ENCODE results near the gene ZNF467. TPM values are rescaled to one million over a fixed set of nuclear protein-coding genes. Genes with fewer than 3 reads are reported as not detected.
A peak's percentile ranks its signal among the peaks of the same experiment; 100 is the strongest.

Gene ZNF467
- total and polyA plus RNA-seq, 2 donors (not counting 3 experiments of a cell fraction or from before 2014, with no cell fraction given), result 4.2 to 8.9 TPM

DNA sequence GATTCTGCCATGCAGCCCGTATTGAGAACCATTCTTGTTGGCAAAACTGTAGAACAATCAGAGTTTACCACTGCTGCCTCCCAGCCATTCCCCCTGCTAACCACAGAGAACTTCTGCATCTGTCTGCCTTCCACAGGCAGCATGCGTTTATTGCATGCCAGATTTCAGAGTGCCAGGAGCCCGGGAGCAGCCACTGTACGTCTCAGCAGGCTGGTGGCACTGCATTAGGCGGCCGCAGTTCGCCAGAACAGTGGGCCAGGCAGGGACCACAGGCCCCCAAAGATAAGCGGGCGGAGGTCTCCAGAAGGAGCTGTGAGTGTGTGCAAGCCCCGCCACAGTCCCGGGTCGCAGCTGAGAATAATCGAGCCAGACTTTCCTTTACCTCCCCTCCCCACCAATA, 31.8 kb downstream of the ZNF467 start:
- Histone ChIP-seq H3K27ac (ENCODE audit: insufficient read depth, low read depth, low read length) (no peak overlapping the region), H3K9ac (replicated peaks; ENCODE audit: extremely low read depth, insufficient read depth, low read length) (no peak overlapping the region), H3K9me3 (replicated peaks; ENCODE audit: control insufficient read depth, insufficient read depth, low read length) (no peaks in the 10 kb centered on the region), H3K9me1 (replicated peaks; ENCODE audit: control insufficient read depth, extremely low read depth, insufficient read depth, low read length) (no peaks in the 10 kb centered on the region), H4K20me1 (replicated peaks; ENCODE audit: control insufficient read depth, extremely low read depth, insufficient read depth, low read length) (no peaks in the 10 kb centered on the region), H2AFZ (ENCODE audit: low read depth, low read length) (peak overlapping the region; percentile 77), H3K4me2 (ENCODE audit: insufficient read depth, low read length) (peak overlapping the region; percentile 41), H3K36me3 (ENCODE audit: control insufficient read depth in 2 of 2, extremely low read depth in 1 of 2, insufficient read depth in 2 of 2, low read length in 2 of 2) (no peaks in the 10 kb centered on the region), H3K27me3 (ENCODE audit: control insufficient read depth in 2 of 2, insufficient read depth in 2 of 2, low read length in 2 of 2) (peaks cover 0 to 7% of the 10 kb centered on the region in 2 experiments), H3K79me2 (ENCODE audit: control insufficient read depth, insufficient read depth, low read length) (no peaks in the 10 kb centered on the region), H3K4me3 (replicated peaks in 1 of 3; ENCODE audit: insufficient read depth in 1 of 3, low read depth in 1 of 3, low read length in 3 of 3) (peak overlapping the region in 2 of 3 experiments; percentile 6 to 10), H3K4me1 (ENCODE audit: control insufficient read depth, extremely low read depth, insufficient read depth, low read length) (no peaks in the 10 kb centered on the region)
- dilution Hi-C loops (cut with MboI; ENCODE audit: extremely low pct_ligation_motif_present, low sequenced_read_pairs), result no loop called here
- BruUV-seq (replicated peaks), result no TSS peak
- ChIA-PET POLR2A (no interaction called here), CTCF (interaction anchor here (0.6 to 5.0 kb wide), 43 partner anchors 10 to 432 kb away, joined by 3 to 234 read pairs (median 5); partner anchors contain the start of genes ZNF467 and ZNF862)
- FAIRE-seq, result no peak
- peak; percentile 9 for DNase-seq (ENCODE audit: low read depth, low spot score)
- TF ChIP-seq, protein P1, sequence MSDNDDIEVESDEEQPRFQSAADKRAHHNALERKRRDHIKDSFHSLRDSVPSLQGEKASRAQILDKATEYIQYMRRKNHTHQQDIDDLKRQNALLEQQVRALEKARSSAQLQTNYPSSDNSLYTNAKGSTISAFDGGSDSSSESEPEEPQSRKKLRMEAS (IDR thresholded peaks at IDR 0.05; ENCODE audit: insufficient read depth, insufficient read length), result no peak
- no peak for TF ChIP-seq EZH2 (IDR thresholded peaks at IDR 0.05; ENCODE audit: borderline replicate concordance, low read depth, low read length, severe bottlenecking)
- TF ChIP-seq POLR2A (IDR thresholded peaks at IDR 0.05; ENCODE audit: low read depth, low read length), result no peak
- TF ChIP-seq MYC (IDR thresholded peaks at IDR 0.05; ENCODE audit: low read depth, low read length), result no peak
- no peak for TF ChIP-seq POLR2AphosphoS5 (IDR thresholded peaks at IDR 0.05; ENCODE audit: insufficient read depth, low read depth, low read length)
- TF ChIP-seq GATA2 (IDR thresholded peaks at IDR 0.05; ENCODE audit: insufficient read depth, insufficient read length, low read depth, low read length), result no peak
- TF ChIP-seq, protein P2, sequence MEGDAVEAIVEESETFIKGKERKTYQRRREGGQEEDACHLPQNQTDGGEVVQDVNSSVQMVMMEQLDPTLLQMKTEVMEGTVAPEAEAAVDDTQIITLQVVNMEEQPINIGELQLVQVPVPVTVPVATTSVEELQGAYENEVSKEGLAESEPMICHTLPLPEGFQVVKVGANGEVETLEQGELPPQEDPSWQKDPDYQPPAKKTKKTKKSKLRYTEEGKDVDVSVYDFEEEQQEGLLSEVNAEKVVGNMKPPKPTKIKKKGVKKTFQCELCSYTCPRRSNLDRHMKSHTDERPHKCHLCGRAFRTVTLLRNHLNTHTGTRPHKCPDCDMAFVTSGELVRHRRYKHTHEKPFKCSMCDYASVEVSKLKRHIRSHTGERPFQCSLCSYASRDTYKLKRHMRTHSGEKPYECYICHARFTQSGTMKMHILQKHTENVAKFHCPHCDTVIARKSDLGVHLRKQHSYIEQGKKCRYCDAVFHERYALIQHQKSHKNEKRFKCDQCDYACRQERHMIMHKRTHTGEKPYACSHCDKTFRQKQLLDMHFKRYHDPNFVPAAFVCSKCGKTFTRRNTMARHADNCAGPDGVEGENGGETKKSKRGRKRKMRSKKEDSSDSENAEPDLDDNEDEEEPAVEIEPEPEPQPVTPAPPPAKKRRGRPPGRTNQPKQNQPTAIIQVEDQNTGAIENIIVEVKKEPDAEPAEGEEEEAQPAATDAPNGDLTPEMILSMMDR (IDR thresholded peaks at IDR 0.05; ENCODE audit: extremely low read depth in 1 of 2, insufficient read depth in 1 of 2, low read depth in 1 of 2, low read length in 2 of 2), result no peak
- TF ChIP-seq FOS (IDR thresholded peaks at IDR 0.05; ENCODE audit: borderline replicate concordance, insufficient read depth, low read length), result no peak
- no peak for TF ChIP-seq JUN (IDR thresholded peaks at IDR 0.05; ENCODE audit: borderline replicate concordance, insufficient read depth, insufficient read length, low read depth)
- intact Hi-C loops (cut with micrococcal nuclease), result loop anchor here (1.0 to 5.0 kb wide), 4 partner anchors 29 to 244 kb away; partner anchors contain the start of gene ZNF746

All from endothelial cell of umbilical vein (primary cell).